ENCODE measurements around the gene SIRT4.

Gene SIRT4

DNA sequence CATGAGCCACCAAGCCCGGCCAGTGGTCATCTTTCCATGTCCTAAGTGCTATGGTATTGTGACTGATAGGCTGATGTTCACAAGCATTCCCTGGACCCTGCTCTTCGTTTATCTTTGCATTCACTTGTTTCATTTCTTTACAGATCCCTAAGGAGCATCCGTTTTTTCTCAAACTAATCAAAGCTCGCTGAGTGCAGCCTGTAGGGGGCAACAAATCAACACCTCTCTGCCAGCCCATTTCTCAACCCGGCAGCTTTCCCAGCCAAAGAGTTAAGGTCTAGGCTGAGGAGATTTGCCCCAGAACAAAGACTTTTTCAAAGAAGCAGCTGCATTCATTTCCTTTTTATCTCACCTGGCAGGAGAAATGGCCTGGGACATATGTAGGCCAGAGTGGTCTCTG lies 12.1 kb downstream of the SIRT4 start:
- no peak overlapping the region for H3K4me3 ChIP-seq (ENCODE audit: low read depth, low read length)
- DNase-seq (ENCODE audit: low read depth), result no peak
- TF ChIP-seq, protein P1, sequence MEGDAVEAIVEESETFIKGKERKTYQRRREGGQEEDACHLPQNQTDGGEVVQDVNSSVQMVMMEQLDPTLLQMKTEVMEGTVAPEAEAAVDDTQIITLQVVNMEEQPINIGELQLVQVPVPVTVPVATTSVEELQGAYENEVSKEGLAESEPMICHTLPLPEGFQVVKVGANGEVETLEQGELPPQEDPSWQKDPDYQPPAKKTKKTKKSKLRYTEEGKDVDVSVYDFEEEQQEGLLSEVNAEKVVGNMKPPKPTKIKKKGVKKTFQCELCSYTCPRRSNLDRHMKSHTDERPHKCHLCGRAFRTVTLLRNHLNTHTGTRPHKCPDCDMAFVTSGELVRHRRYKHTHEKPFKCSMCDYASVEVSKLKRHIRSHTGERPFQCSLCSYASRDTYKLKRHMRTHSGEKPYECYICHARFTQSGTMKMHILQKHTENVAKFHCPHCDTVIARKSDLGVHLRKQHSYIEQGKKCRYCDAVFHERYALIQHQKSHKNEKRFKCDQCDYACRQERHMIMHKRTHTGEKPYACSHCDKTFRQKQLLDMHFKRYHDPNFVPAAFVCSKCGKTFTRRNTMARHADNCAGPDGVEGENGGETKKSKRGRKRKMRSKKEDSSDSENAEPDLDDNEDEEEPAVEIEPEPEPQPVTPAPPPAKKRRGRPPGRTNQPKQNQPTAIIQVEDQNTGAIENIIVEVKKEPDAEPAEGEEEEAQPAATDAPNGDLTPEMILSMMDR (IDR thresholded peaks at IDR 0.05; ENCODE audit: insufficient read depth, low read depth, low read length, missing control alignments), result no peak

DNA sequence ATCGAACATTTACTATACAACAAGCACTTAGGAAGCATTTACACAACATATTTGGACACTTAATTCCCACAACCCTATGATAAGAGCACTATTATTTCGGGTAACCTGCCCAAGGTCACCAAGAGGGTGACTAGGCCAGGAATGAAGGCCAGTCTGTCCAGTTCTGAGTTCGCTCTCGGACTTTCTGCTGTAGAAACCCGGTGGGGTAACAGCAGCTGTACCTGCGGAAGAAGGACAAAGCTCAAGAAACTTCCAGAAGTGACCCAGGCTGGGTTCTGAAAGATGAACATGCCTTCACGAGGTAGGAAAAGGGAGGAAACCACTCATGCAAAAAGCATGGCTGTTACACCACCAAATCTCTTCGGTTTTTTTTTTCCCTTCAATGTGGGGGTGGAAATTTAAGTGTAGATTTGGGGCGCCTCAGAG lies 14.7 kb downstream of the SIRT4 start:
- no peak for DNase-seq (ENCODE audit: low read depth)
- TF ChIP-seq, protein P1 (IDR thresholded peaks at IDR 0.05; ENCODE audit: insufficient read depth, low read depth, low read length, missing control alignments), result no peak
- peak overlapping the region; percentile 71 for H3K4me3 ChIP-seq (ENCODE audit: low read depth, low read length)

DNA sequence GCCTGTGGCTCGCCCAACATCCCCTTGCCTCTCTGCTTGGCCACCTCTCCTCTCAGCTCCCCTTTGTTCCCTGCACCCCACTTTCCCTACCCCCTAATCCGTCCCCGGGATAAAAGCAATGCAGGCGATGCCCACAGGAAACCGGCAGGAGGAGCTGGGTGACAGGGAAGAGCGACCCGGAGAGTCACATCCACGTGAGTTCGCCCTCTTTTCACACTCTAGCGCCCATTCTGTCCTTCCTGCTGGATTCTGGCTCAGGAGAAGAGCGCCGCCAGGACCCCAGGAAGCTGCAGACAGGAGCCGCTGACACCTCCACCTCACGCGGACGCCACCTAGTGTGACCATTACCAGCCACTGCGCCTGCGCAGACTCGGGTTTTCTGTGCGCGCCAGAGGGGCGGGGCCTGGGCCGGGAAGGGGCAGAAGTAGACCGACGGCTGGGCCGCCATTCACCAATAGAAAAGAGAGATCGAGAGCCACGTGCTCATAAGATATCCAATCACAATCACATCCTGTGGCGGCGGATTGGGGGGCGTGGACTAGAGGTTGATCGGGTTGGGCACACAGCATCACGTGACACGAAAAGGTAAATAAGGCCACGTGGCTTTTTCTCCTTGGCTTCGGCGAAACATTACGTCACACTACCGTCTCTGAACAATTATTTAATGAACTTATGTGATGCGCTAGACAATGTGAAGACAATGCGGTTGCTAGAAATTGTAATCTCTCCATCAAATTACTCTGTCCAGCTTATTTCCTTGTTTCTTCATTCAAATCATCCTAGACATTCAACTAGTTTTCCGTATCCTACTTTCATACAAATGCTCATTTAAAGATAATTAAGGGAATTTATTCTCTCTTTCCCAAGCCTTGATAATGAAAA lies 15.3 kb downstream of the SIRT4 start:
- DNase-seq (ENCODE audit: low read depth), result peak; percentile 99
- TF ChIP-seq, protein P1 (IDR thresholded peaks at IDR 0.05; ENCODE audit: insufficient read depth, low read depth, low read length, missing control alignments), result peak; percentile 49
- H3K4me3 ChIP-seq (ENCODE audit: low read depth, low read length), result peak overlapping the region; percentile 71

DNA sequence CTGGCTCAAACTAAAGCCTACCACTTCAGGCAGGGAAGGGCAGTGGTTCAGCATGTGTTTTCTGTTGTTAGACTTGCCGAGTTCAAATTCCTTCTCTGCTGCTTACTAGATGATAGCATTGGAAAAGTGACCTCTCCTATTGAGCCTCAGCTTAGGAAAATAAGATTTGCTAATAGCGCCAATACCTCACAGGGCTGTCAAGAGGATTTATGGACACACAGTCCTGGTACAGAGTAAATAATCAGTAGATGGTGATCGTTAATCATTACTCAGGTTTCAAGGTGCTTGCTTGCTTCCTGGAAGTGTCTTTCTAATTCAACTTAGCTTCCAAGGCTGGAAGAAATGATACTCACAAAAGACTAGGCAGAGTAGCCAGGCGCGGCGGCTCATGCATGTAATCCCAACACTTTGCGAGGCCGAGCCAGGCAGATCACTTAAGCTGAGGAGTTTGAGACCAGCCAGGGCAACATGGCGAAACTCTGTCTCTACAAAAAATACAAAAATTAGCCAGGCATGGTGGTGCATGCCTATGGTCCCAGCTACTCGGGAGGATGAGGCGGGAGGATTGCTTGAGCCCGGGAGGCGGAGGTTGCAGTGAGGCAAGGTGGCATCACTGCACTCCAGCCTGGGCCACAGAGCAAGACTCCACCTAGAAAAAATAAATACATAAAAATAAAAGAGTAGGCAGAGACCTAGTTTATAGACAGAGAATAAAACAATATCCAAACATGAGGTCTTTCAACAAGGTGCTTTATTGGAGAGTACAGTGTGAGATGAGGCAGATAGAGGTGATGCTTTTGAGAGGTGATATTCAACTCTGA lies 19.5 kb downstream of the SIRT4 start:
- no peak overlapping the region for H3K4me3 ChIP-seq (ENCODE audit: low read depth, low read length)
- no peak for DNase-seq (ENCODE audit: low read depth)
- TF ChIP-seq, protein P1 (IDR thresholded peaks at IDR 0.05; ENCODE audit: insufficient read depth, low read depth, low read length, missing control alignments), result no peak

DNA sequence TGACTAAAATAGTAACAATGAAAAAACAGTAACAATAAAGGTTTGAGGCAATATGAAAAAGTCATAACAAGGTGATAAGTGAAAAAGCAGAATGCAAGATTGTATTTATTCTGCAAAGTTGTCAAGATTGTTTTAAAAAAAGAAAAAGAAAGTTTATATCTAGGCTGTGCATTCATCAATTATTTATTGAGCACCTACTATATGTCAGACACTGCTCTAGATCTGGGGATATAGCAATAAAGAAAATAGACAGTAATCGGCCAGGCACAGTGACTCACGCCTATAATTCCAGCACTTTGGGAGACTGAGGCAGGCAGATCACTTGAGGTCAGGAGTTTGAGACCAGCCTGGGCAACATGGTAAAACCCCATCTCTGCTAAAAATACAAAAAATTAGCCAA lies 21.7 kb downstream of the SIRT4 start:
- TF ChIP-seq, protein P1 (IDR thresholded peaks at IDR 0.05; ENCODE audit: insufficient read depth, low read depth, low read length, missing control alignments), result no peak
- H3K4me3 ChIP-seq (ENCODE audit: low read depth, low read length), result no peak overlapping the region
- no peak for DNase-seq (ENCODE audit: low read depth)

DNA sequence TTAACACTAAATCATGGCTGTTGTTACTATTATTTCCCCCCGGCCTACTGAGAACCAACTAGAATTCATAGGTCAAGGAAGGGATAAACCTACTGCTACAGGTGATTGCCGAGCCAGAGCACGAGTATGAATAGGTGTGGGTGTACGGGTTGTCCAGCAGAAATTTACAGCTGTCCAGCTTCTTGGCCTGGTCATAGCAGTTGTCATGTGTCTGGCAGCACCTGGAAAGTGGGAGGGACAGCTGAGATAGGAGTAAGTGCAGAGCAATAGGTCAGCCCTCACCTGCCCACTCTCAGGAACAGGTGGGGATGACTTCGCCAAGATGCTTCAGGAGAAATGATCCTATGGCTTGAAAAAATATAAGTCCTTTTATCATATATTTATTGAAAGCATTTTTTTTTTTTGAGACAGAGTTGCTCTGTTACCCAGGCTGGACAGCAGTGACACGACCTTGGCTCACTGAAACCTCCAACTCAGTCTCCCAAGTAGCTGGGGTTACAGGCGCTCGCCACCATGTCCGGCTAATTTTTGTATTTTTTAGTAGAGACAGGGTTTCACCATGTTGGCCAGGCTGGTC lies 22.8 kb downstream of the SIRT4 start:
- TF ChIP-seq, protein P1 (IDR thresholded peaks at IDR 0.05; ENCODE audit: insufficient read depth, low read depth, low read length, missing control alignments), result no peak
- H3K4me3 ChIP-seq (ENCODE audit: low read depth, low read length), result no peak overlapping the region

More for the DNA sequence above, 22.8 kb downstream of the SIRT4 start:
- DNase-seq (ENCODE audit: low read depth), result no peak
